Colon (tissue), 2 donors: ENCODE data around the gene NUTM2G.
"Not testable (repeated sequence)": the region's sequence is repeated elsewhere in the genome, so short reads cannot be mapped to it uniquely, and the experiment has no call there.

Experiments
- FAIRE-seq: peaks from 2 replicates; lab custom pipeline; 2012; peaks lifted over from hg19 to GRCh38; lab: Jason Lieb, UNC
- donor health status: control.
- donor health status: control.

Gene NUTM2G, protein sequence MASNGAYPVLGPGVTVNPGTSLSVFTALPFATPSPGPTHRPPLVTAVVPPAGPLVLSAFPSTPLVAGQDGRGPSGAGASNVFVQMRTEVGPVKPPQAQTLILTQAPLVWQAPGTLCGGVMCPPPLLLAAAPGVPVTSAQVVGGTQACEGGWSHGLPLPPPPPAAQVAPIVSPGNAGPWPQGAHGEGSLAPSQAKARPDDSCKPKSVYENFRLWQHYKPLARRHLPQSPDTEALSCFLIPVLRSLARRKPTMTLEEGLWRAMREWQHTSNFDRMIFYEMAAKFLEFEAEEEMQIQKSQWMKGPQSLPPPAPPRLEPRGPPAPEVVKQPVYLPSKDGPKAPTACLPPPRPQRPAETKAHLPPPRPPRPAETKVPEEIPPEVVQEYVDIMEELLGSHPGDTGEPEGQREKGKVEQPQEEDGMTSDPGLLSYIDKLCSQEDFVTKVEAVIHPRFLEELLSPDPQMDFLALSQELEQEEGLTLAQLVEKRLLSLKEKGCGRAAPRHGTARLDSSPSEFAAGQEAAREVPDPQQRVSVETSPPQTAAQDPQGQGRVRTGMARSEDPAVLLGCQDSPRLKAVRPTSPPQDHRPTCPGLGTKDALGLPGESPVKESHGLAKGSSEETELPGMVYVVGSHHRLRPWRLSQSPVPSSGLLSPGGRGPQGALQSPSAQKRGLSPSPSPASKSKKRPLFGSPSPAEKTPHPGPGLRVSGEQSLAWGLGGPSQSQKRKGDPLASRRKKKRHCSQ

GRCh38 chr9:96928543-96928942, at the start of gene NUTM2G:
TSS of gene NUTM2G (plus strand) at chr9:96928843. CDS start at chr9:96929025, 182 bp downstream.
- FAIRE-seq, result not testable (repeated sequence)

- FAIRE-seq, result no peak
Observed at GRCh38 chr9:96883922-96884321, 44.7 kb upstream of the NUTM2G start.

- no peak for FAIRE-seq
Observed at GRCh38 chr9:96884443-96884842, 44.2 kb upstream of the NUTM2G start.

DNA sequence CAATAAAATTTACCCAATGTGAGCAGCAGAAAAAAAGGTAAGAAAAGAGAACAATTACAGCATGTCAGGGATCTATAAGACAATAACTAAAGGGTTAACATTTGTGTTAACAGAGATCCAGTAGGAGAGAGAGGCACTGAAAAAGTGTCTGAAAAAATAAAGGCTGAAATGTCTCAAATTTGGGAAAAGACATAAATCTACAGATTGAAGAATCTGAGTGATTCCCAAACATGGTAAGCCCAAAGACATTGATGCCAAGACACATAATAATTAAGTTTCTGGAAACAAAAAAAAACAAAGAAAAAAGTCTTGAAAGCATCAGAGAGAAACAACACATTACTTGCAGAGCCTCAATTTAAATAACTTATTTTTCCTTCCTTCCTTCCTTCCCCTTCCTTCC, 43.2 kb upstream of the NUTM2G start:
- no peak for FAIRE-seq

DNA sequence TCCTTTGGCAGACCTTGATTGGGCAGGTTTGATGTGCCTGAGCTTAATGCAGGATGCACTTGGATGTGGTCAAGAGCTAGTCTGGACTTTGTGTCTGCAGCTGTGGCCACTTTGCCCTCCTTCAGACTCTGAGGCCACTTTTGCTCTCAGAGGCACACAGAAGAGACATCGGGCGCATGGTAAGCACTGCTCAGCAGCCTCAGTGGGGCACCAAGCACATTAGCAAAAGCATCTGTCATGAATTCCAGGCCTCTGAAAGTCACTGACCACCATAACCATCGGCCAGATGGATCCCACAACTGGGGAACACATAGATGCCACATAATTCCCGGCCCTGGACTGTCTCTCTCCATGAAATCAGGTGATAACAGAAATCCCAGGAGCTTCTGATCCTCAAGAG, 40.1 kb upstream of the NUTM2G start:
- no peak for FAIRE-seq

DNA sequence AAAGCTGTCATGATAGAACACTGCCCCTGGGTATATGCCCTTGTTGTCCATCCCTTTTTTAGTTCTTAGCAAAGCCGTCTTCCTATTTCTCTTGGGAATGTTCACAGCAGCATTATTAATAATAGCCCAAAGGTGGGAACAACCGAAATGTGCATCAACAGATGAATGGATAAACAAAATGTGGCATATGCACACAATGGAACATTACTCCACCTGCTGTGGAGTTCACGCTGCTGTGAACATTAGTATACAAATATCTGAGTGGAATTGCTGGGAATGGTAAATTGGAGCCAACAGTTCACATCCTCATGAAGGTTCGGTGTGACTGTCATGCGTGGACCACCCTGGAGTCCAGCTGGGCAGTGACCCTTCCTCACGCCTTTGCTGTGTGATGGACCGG, 36.5 kb upstream of the NUTM2G start:
- FAIRE-seq, result no peak

DNA sequence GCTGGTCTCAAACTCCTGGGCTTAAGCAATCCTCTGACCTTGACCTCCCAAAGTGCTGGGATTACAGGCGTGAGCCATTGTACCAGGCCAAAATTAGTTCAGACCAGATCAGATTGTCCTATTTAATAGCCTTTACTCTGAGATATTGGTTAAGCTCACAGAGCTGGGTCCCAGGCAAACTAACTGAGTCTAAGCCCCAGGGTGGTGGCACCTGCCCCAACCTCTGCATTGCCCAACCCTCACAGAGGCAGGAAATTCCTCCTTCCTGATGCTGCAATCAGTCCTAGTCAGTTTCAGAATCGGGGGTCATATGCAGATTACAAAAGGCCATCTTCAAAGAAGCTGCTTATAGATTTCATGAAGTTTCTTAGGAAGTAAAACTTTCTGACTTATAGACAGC, 28.6 kb upstream of the NUTM2G start:
- not testable (repeated sequence) for FAIRE-seq

GRCh38 chr9:96904947-96905722, 23.5 kb upstream of the NUTM2G start:
- FAIRE-seq, result not testable (repeated sequence)

DNA sequence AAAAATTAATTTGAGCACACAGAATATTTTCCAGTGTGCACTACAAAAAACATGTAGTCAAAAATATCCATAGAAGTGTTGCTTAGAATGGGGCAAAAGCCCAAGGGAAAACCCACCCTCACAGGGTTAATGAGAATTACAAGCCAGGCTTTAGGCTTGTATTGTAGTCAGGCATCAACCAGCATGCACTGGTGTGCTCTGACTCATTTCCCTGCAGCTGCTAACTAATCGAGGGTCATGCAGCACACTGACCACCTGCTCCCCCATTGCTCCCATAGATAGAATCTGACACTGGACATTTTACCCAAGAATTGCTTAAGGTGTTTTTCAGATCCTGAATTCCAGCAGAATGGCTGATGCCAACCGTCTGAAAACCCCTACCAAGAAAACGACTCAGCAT, 20.2 kb upstream of the NUTM2G start:
- not testable (repeated sequence) for FAIRE-seq

DNA sequence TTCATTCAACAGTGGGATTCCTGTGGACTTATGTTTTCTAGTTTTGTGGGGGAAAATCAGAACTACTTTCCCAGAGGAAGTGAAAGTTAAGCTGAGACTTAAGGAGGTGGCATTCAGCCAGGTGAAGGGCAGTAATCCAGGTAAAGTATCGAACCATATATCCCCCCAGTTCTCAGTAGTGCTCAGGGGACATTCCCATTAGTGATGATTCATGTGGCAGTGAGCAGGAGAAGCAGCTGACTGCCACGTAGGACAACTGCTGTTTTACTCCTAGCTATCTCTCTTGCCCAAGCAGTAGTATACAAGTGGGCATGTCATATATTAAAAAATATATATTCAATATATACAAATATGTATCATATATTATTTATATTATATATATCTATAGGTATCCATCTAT, 13.1 kb upstream of the NUTM2G start:
- FAIRE-seq, result not testable (repeated sequence)

GRCh38 chr9:96916531-96916930, 12.1 kb upstream of the NUTM2G start:
- FAIRE-seq, result not testable (repeated sequence)

DNA sequence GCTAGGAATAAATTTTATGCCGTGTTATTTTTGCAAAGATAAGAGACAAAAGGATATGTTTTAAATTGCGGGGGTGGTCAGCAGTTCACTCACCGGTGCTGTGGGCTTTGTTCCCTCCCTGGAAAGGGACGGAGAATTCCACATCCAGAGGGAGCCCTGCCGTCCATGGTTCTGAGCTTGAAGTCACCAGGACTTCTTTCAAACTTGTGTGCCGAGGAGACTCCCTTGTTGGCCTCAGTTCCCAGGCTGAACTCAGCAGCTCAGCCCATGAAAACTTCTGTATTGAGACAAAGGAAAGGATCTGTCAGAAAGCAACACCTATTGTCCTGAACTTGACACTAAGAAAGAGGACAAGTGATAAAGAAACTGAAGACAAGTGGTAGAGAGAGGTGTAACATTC, 10.1 kb upstream of the NUTM2G start:
- not testable (repeated sequence) for FAIRE-seq

DNA sequence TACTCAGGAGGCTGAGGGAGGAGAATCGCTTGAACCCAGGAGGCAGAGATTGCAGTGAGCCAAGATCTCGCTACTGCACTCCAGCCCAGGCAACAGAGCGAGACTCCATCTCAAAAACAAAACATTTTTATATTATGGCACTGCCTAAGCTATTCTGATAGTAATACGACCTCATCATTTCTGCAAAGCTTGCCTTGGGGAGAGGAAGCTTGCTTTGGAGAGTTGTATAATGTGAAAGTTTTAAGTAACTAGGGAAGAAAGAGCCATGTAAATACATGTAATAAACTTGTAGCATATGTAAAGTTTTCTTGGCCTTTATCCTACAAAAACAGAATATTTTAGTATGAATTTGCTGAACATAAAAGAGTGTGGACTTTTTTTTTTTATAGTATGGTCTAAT, 7.8 kb upstream of the NUTM2G start:
- FAIRE-seq, result not testable (repeated sequence)

DNA sequence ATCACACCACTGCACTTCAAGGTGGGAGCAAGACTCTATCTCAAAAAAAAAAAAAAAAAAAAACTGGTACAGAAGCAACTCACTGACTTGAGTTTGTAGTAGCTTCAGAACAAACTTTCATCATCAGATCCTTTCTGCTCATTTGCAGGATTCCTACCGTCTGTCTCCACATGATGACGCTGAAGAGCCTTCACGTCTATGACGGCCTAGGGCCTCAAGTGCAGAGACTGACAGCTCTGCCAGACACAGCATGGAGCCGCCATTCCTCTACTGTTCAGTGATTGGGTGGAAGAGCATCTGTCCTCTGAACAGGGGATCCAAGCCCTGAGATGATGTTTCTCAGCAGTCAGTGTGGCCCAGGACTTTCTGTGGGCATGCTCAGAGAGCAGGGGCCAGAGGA, 3.1 kb upstream of the NUTM2G start:
- not testable (repeated sequence) for FAIRE-seq

DNA sequence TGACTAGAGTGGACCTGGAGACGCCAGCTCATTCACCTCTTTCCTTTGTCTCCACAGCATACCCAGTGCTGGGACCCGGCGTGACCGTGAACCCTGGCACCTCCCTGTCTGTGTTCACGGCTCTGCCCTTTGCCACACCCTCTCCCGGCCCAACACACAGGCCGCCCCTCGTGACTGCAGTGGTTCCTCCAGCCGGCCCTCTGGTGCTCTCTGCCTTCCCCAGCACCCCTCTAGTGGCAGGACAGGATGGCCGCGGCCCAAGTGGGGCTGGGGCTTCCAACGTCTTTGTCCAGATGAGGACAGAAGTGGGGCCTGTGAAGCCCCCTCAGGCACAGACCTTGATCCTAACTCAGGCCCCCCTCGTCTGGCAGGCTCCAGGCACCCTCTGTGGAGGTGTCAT, 3.0 kb downstream of the NUTM2G start:
- not testable (repeated sequence) for FAIRE-seq

GRCh38 chr9:96934097-96934496, 5.5 kb downstream of the NUTM2G start:
- FAIRE-seq, result not testable (repeated sequence)

GRCh38 chr9:96934706-96935105, 6.1 kb downstream of the NUTM2G start:
- FAIRE-seq, result not testable (repeated sequence)

DNA sequence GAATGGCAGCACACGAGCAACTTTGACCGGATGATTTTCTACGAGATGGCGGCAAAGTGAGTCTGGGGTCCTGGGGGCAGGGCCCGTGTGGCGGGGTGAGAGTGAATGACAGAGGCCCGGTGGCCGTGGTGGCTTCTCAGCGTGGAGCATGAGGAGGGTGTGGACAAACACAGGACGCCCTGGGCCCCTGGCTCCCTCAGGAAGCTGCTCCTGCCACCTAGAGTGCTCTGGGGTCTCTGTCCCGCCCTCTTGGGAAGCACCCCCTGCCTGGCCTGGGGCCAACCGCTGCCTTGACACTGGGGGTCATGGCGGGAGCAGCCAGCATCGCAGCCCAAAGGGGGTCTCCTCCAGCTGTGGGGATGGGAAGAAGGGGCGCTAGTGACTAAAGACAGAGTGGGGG, 6.8 kb downstream of the NUTM2G start:
- FAIRE-seq, result not testable (repeated sequence)

DNA sequence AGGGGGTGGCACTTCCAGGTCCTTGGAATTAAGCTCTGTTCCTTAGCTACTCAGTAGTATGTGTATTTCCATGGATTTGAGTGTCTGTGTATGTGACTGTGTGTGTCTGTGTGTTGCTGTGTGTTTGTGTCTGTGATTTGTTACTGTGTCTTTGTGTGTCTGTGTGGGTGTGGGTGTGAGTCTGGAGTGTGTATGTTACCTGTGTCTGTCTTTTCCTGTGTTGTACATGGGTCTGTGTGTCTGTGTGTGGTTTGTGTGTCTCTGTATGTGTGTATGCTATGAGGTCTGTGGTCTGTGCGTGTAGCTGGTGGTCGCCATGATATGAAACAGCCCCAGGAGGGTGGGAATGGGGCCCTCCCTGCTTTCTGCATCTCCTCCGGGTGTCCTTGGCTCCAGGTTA, 8.8 kb downstream of the NUTM2G start:
- not testable (repeated sequence) for FAIRE-seq

- FAIRE-seq, result not testable (repeated sequence)
Observed at GRCh38 chr9:96938957-96939665, 10.5 kb downstream of the NUTM2G start.

GRCh38 chr9:96940982-96941381, 12.3 kb downstream of the NUTM2G start:
- FAIRE-seq, result not testable (repeated sequence)

- not testable (repeated sequence) for FAIRE-seq
Observed at GRCh38 chr9:96941628-96942027, 13.0 kb downstream of the NUTM2G start.
